ENCODE data around the gene LANCL2. TPM values are rescaled to one million over a fixed set of nuclear protein-coding genes. Genes with fewer than 3 reads are reported as not detected.
"Not testable (repeated sequence)": the region's sequence is repeated elsewhere in the genome, so short reads cannot be mapped to it uniquely, and the experiment has no call there.

LANCL2 gene
- total RNA-seq, 1 experiment from 2014 or later: 23.9 TPM

GRCh38 chr7:55402506-55402905 lies 37.4 kb downstream of the LANCL2 start:
- not testable (repeated sequence) for DNase-seq (ENCODE audit: low read depth)

GRCh38 chr7:55405856-55406541 lies 40.9 kb downstream of the LANCL2 start:
- DNase-seq (ENCODE audit: low read depth): no peak

GRCh38 chr7:55409482-55410225 lies 44.5 kb downstream of the LANCL2 start:
- DNase-seq (ENCODE audit: low read depth): peak; percentile 49

GRCh38 chr7:55410667-55411239 lies 45.6 kb downstream of the LANCL2 start:
- DNase-seq (ENCODE audit: low read depth): no peak

- DNase-seq (ENCODE audit: low read depth): no peak
Observed at GRCh38 chr7:55411844-55412243, 46.7 kb downstream of the LANCL2 start.

- no peak for DNase-seq (ENCODE audit: low read depth)
Observed at GRCh38 chr7:55413442-55413841, 48.3 kb downstream of the LANCL2 start.

- DNase-seq (ENCODE audit: low read depth): peak; percentile 77
Observed at GRCh38 chr7:55415173-55415778, 50.1 kb downstream of the LANCL2 start.

GRCh38 chr7:55417456-55417855 lies 52.3 kb downstream of the LANCL2 start:
- peak; percentile 34 for DNase-seq (ENCODE audit: low read depth)

- peak; percentile 76 for DNase-seq (ENCODE audit: low read depth)
Observed at GRCh38 chr7:55420530-55420929, 55.4 kb downstream of the LANCL2 start.

GRCh38 chr7:55423277-55423711 lies 58.2 kb downstream of the LANCL2 start:
- no peak for DNase-seq (ENCODE audit: low read depth)

GRCh38 chr7:55423891-55424290 lies 58.8 kb downstream of the LANCL2 start:
- peak; percentile 38 for DNase-seq (ENCODE audit: low read depth)

GRCh38 chr7:55425141-55425752 lies 60.1 kb downstream of the LANCL2 start:
- DNase-seq (ENCODE audit: low read depth): no peak

GRCh38 chr7:55426676-55427075 lies 61.5 kb downstream of the LANCL2 start:
- DNase-seq (ENCODE audit: low read depth): no peak

- no peak for DNase-seq (ENCODE audit: low read depth)
Observed at GRCh38 chr7:55427342-55427741, 62.2 kb downstream of the LANCL2 start.

GRCh38 chr7:55427800-55428199 lies 62.7 kb downstream of the LANCL2 start:
- DNase-seq (ENCODE audit: low read depth): no peak

- no peak for DNase-seq (ENCODE audit: low read depth)
Observed at GRCh38 chr7:55429835-55430499, 64.8 kb downstream of the LANCL2 start.

- DNase-seq (ENCODE audit: low read depth): no peak
Observed at GRCh38 chr7:55431898-55432297, 66.8 kb downstream of the LANCL2 start.

- no peak for DNase-seq (ENCODE audit: low read depth)
Observed at GRCh38 chr7:55432506-55432905, 67.4 kb downstream of the LANCL2 start.

GRCh38 chr7:55432939-55433784 lies 68.0 kb downstream of the LANCL2 start:
- DNase-seq (ENCODE audit: low read depth): peak; percentile 51

- DNase-seq (ENCODE audit: low read depth): no peak
Observed at GRCh38 chr7:55435466-55435865, 70.3 kb downstream of the LANCL2 start.
